HG03025 (cell line): ENCODE measurements around the gene TXNRD2.

Experiments
- ATAC-seq: cut with Tn5 transposase; IDR thresholded peaks from one replicate; pipeline ENCODE4 v1.9.1; 2021; ENCODE audit warnings: mild to moderate bottlenecking, moderate library complexity; ENCODE audit not compliant: unreplicated experiment, low FRiP score

The TXNRD2 gene

GRCh38 chr22:19879992-19880785, 61.4 kb downstream of the TXNRD2 start:
- no peak for ATAC-seq

- no peak for ATAC-seq
Measured at GRCh38 chr22:19879643-19879991, 62.0 kb downstream of the TXNRD2 start.

GRCh38 chr22:19879246-19879570, 62.4 kb downstream of the TXNRD2 start:
- no peak for ATAC-seq

GRCh38 chr22:19878461-19879245, 63.0 kb downstream of the TXNRD2 start:
- no peak for ATAC-seq

GRCh38 chr22:19877626-19878339, 63.8 kb downstream of the TXNRD2 start:
- no peak for ATAC-seq

- ATAC-seq = no peak
Measured at GRCh38 chr22:19876941-19877625, 64.5 kb downstream of the TXNRD2 start.

- ATAC-seq = no peak
Measured at GRCh38 chr22:19876314-19876940, 65.2 kb downstream of the TXNRD2 start.

- no peak for ATAC-seq
Measured at GRCh38 chr22:19875531-19876313, 65.9 kb downstream of the TXNRD2 start.

GRCh38 chr22:19875061-19875530, 66.5 kb downstream of the TXNRD2 start:
- no peak for ATAC-seq

GRCh38 chr22:19874307-19875060, 67.1 kb downstream of the TXNRD2 start:
- ATAC-seq = no peak

GRCh38 chr22:19873960-19874306, 67.7 kb downstream of the TXNRD2 start:
- no peak for ATAC-seq

- ATAC-seq = no peak
Measured at GRCh38 chr22:19873138-19873959, 68.3 kb downstream of the TXNRD2 start.

GRCh38 chr22:19872779-19873137, 68.9 kb downstream of the TXNRD2 start:
- ATAC-seq = no peak

- no peak for ATAC-seq
Measured at GRCh38 chr22:19871845-19872778, 69.5 kb downstream of the TXNRD2 start.

GRCh38 chr22:19871023-19871844, 70.4 kb downstream of the TXNRD2 start:
- no peak for ATAC-seq
